HL-60 (cell line): Measurements from ENCODE around the gene TBCK.

Source experiments
- GABPA ChIP-seq: IDR thresholded peaks from 2 replicates; pipeline ENCODE4 v1.6.1; 2012; ENCODE audit warnings: low read depth
- POLR2AphosphoS5 ChIP-seq: IDR thresholded peaks from 2 replicates; pipeline ENCODE4 v1.6.1; 2012; ENCODE audit warnings: low read depth
- SPI1 ChIP-seq: IDR thresholded peaks from 2 replicates; pipeline ENCODE4 v1.6.1; 2012; ENCODE audit warnings: low read depth, mild to moderate bottlenecking, borderline replicate concordance
- TF ChIP-seq, protein P1 (sequence below): IDR thresholded peaks from one replicate; pipeline ENCODE4 v1.5.1; 2011; ENCODE audit warnings: low read length, control low read depth, inconsistent platforms; ENCODE audit not compliant: insufficient read depth
- TF ChIP-seq, protein P2 (sequence below): IDR thresholded peaks from 2 replicates; pipeline ENCODE4 v1.6.1; 2012; ENCODE audit warnings: low read depth; ENCODE audit not compliant: insufficient replicate concordance

DNA sequence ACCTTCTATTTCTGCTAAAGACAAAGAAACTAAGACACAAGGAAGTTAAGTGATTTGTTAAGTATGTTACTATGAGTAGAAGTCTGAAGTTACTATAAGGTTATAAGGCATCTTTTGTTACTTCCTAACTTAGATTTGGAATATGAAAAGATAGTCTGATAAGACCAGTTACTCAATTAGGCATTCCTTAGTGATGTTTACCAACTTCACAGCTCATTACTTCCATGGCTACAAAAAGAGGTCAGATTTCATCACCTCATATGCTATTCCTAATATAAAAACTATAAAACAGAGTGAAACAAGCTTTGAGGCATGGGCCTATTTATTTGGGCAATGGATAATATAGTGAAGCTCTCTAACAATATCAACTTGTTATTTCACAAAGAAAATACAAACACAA is 143.1 kb downstream of the TBCK start:
- TF ChIP-seq, protein P1, sequence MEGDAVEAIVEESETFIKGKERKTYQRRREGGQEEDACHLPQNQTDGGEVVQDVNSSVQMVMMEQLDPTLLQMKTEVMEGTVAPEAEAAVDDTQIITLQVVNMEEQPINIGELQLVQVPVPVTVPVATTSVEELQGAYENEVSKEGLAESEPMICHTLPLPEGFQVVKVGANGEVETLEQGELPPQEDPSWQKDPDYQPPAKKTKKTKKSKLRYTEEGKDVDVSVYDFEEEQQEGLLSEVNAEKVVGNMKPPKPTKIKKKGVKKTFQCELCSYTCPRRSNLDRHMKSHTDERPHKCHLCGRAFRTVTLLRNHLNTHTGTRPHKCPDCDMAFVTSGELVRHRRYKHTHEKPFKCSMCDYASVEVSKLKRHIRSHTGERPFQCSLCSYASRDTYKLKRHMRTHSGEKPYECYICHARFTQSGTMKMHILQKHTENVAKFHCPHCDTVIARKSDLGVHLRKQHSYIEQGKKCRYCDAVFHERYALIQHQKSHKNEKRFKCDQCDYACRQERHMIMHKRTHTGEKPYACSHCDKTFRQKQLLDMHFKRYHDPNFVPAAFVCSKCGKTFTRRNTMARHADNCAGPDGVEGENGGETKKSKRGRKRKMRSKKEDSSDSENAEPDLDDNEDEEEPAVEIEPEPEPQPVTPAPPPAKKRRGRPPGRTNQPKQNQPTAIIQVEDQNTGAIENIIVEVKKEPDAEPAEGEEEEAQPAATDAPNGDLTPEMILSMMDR: no peak
- no peak for TF ChIP-seq POLR2AphosphoS5
- TF ChIP-seq, protein P2, sequence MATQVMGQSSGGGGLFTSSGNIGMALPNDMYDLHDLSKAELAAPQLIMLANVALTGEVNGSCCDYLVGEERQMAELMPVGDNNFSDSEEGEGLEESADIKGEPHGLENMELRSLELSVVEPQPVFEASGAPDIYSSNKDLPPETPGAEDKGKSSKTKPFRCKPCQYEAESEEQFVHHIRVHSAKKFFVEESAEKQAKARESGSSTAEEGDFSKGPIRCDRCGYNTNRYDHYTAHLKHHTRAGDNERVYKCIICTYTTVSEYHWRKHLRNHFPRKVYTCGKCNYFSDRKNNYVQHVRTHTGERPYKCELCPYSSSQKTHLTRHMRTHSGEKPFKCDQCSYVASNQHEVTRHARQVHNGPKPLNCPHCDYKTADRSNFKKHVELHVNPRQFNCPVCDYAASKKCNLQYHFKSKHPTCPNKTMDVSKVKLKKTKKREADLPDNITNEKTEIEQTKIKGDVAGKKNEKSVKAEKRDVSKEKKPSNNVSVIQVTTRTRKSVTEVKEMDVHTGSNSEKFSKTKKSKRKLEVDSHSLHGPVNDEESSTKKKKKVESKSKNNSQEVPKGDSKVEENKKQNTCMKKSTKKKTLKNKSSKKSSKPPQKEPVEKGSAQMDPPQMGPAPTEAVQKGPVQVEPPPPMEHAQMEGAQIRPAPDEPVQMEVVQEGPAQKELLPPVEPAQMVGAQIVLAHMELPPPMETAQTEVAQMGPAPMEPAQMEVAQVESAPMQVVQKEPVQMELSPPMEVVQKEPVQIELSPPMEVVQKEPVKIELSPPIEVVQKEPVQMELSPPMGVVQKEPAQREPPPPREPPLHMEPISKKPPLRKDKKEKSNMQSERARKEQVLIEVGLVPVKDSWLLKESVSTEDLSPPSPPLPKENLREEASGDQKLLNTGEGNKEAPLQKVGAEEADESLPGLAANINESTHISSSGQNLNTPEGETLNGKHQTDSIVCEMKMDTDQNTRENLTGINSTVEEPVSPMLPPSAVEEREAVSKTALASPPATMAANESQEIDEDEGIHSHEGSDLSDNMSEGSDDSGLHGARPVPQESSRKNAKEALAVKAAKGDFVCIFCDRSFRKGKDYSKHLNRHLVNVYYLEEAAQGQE: no peak
- TF ChIP-seq GABPA: no peak
- TF ChIP-seq SPI1: no peak
